ENCODE data around the gene RAP2A.

DNA sequence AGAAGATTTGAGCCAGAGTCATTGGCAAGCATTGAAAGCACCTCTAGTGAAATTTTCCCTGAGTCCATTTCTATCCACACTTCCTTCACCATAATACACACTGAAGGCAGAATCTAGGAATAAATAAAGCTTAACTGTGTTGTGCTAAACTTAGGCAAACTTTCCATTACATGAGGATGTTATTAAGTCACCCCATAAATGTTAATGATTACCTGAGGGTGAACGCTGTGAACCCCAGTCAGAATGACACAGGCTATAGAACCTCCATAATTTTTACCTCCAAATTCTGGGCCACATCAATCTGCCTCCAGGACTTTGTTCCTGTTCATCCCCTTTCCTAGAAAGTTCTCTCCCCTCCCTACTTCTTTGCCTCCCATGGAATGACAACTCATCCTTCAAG lies 71.0 kb downstream of the RAP2A start:
- TF ChIP-seq, protein P1, sequence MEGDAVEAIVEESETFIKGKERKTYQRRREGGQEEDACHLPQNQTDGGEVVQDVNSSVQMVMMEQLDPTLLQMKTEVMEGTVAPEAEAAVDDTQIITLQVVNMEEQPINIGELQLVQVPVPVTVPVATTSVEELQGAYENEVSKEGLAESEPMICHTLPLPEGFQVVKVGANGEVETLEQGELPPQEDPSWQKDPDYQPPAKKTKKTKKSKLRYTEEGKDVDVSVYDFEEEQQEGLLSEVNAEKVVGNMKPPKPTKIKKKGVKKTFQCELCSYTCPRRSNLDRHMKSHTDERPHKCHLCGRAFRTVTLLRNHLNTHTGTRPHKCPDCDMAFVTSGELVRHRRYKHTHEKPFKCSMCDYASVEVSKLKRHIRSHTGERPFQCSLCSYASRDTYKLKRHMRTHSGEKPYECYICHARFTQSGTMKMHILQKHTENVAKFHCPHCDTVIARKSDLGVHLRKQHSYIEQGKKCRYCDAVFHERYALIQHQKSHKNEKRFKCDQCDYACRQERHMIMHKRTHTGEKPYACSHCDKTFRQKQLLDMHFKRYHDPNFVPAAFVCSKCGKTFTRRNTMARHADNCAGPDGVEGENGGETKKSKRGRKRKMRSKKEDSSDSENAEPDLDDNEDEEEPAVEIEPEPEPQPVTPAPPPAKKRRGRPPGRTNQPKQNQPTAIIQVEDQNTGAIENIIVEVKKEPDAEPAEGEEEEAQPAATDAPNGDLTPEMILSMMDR (IDR thresholded peaks at IDR 0.05; ENCODE audit: insufficient read depth, low read length, poor library complexity, severe bottlenecking): no peak
- no peak for TF ChIP-seq EZH2phosphoT487 (conservative IDR thresholded peaks at IDR 0.05; ENCODE audit: low read length)

All from SU-DHL-6 (cell line).